ENCODE data around the gene CROCC2.

The CROCC2 gene

GRCh38 chr2:240919786-240920782 is 13.9 kb downstream of the CROCC2 start:
- H3K9me3 ChIP-seq (ENCODE audit: control insufficient read depth, insufficient read depth, low read length): no peaks in the 10 kb centered on the region
- peaks cover 4% of the 10 kb centered on the region; the same call in 1 of the 2 replicates for H3K4me1 ChIP-seq (ENCODE audit: control insufficient read depth, insufficient read depth, low read length)
- no peak overlapping the region for H3K4me3 ChIP-seq (ENCODE audit: low read depth, low read length)
- no peak overlapping the region for H3K27ac ChIP-seq (ENCODE audit: low read depth, low read length)
- H3K9ac ChIP-seq (ENCODE audit: low read depth, low read length): no peak overlapping the region
- no peaks in the 10 kb centered on the region for H3K36me3 ChIP-seq (ENCODE audit: control insufficient read depth, insufficient read depth, low read length)
- H3K27me3 ChIP-seq (ENCODE audit: control insufficient read depth, insufficient read depth, low read length): peaks cover 12% of the 10 kb centered on the region

- H3K9ac ChIP-seq (ENCODE audit: low read depth, low read length): no peak overlapping the region
- no peak overlapping the region for H3K4me3 ChIP-seq (ENCODE audit: low read depth, low read length)
- H3K36me3 ChIP-seq (ENCODE audit: control insufficient read depth, insufficient read depth, low read length): no peaks in the 10 kb centered on the region
- H3K27me3 ChIP-seq (ENCODE audit: control insufficient read depth, insufficient read depth, low read length): peaks cover 4% of the 10 kb centered on the region
- no peaks in the 10 kb centered on the region for H3K9me3 ChIP-seq (ENCODE audit: control insufficient read depth, insufficient read depth, low read length)
- no peak overlapping the region for H3K27ac ChIP-seq (ENCODE audit: low read depth, low read length)
- H3K4me1 ChIP-seq (ENCODE audit: control insufficient read depth, insufficient read depth, low read length): peaks cover 4% of the 10 kb centered on the region; the same call in 1 of the 2 replicates
Observed at GRCh38 chr2:240920783-240921231, 14.7 kb downstream of the CROCC2 start.

- Histone ChIP-seq H3K27ac (ENCODE audit: low read depth, low read length) (no peak overlapping the region), H3K4me3 (ENCODE audit: low read depth, low read length) (no peak overlapping the region), H3K9me3 (ENCODE audit: control insufficient read depth, insufficient read depth, low read length) (no peaks in the 10 kb centered on the region), H3K36me3 (ENCODE audit: control insufficient read depth, insufficient read depth, low read length) (no peaks in the 10 kb centered on the region), H3K9ac (ENCODE audit: low read depth, low read length) (no peak overlapping the region), H3K4me1 (ENCODE audit: control insufficient read depth, insufficient read depth, low read length) (peaks cover 4% of the 10 kb centered on the region; the same call in 1 of the 2 replicates), H3K27me3 (ENCODE audit: control insufficient read depth, insufficient read depth, low read length) (peaks cover 2% of the 10 kb centered on the region; the same call in 1 of the 2 replicates)
Observed at GRCh38 chr2:240921311-240921994, 15.3 kb downstream of the CROCC2 start.

- no peak overlapping the region for H3K27ac ChIP-seq (ENCODE audit: low read depth, low read length)
Observed at GRCh38 chr2:240921995-240922244, 15.8 kb downstream of the CROCC2 start.

GRCh38 chr2:240922245-240922981 is 16.3 kb downstream of the CROCC2 start:
- H3K4me3 ChIP-seq (ENCODE audit: low read depth, low read length): no peak overlapping the region
- no peaks in the 10 kb centered on the region for H3K4me1 ChIP-seq (ENCODE audit: control insufficient read depth, insufficient read depth, low read length)
- no peaks in the 10 kb centered on the region for H3K36me3 ChIP-seq (ENCODE audit: control insufficient read depth, insufficient read depth, low read length)
- no peak overlapping the region for H3K27ac ChIP-seq (ENCODE audit: low read depth, low read length)
- no peak overlapping the region for H3K9ac ChIP-seq (ENCODE audit: low read depth, low read length)
- no peaks in the 10 kb centered on the region for H3K27me3 ChIP-seq (ENCODE audit: control insufficient read depth, insufficient read depth, low read length)
- no peaks in the 10 kb centered on the region for H3K9me3 ChIP-seq (ENCODE audit: control insufficient read depth, insufficient read depth, low read length)

More at GRCh38 chr2:240921995-240922244, 15.8 kb downstream of the CROCC2 start:
- H3K4me1 ChIP-seq (ENCODE audit: control insufficient read depth, insufficient read depth, low read length): peaks cover under 1% of the 10 kb centered on the region; the same call in 1 of the 2 replicates
- H3K9me3 ChIP-seq (ENCODE audit: control insufficient read depth, insufficient read depth, low read length): no peaks in the 10 kb centered on the region
- no peak overlapping the region for H3K4me3 ChIP-seq (ENCODE audit: low read depth, low read length)
- no peaks in the 10 kb centered on the region for H3K27me3 ChIP-seq (ENCODE audit: control insufficient read depth, insufficient read depth, low read length)
- H3K36me3 ChIP-seq (ENCODE audit: control insufficient read depth, insufficient read depth, low read length): no peaks in the 10 kb centered on the region
- H3K9ac ChIP-seq (ENCODE audit: low read depth, low read length): no peak overlapping the region

GRCh38 chr2:240922982-240923537 is 16.9 kb downstream of the CROCC2 start:
- no peak overlapping the region for H3K27ac ChIP-seq (ENCODE audit: low read depth, low read length)
- no peaks in the 10 kb centered on the region for H3K9me3 ChIP-seq (ENCODE audit: control insufficient read depth, insufficient read depth, low read length)
- no peaks in the 10 kb centered on the region for H3K36me3 ChIP-seq (ENCODE audit: control insufficient read depth, insufficient read depth, low read length)
- H3K4me3 ChIP-seq (ENCODE audit: low read depth, low read length): no peak overlapping the region
- H3K9ac ChIP-seq (ENCODE audit: low read depth, low read length): no peak overlapping the region
- no peaks in the 10 kb centered on the region for H3K27me3 ChIP-seq (ENCODE audit: control insufficient read depth, insufficient read depth, low read length)
- no peaks in the 10 kb centered on the region for H3K4me1 ChIP-seq (ENCODE audit: control insufficient read depth, insufficient read depth, low read length)

GRCh38 chr2:240925191-240925567 is 19.0 kb downstream of the CROCC2 start:
- Histone ChIP-seq H3K27ac (ENCODE audit: low read depth, low read length) (no peak overlapping the region), H3K4me3 (ENCODE audit: low read depth, low read length) (no peak overlapping the region), H3K9me3 (ENCODE audit: control insufficient read depth, insufficient read depth, low read length) (no peaks in the 10 kb centered on the region), H3K27me3 (ENCODE audit: control insufficient read depth, insufficient read depth, low read length) (no peaks in the 10 kb centered on the region), H3K9ac (ENCODE audit: low read depth, low read length) (no peak overlapping the region), H3K36me3 (ENCODE audit: control insufficient read depth, insufficient read depth, low read length) (no peaks in the 10 kb centered on the region), H3K4me1 (ENCODE audit: control insufficient read depth, insufficient read depth, low read length) (no peaks in the 10 kb centered on the region)

- no peaks in the 10 kb centered on the region for H3K9me3 ChIP-seq (ENCODE audit: control insufficient read depth, insufficient read depth, low read length)
- H3K4me1 ChIP-seq (ENCODE audit: control insufficient read depth, insufficient read depth, low read length): no peaks in the 10 kb centered on the region
- no peaks in the 10 kb centered on the region for H3K27me3 ChIP-seq (ENCODE audit: control insufficient read depth, insufficient read depth, low read length)
- no peaks in the 10 kb centered on the region for H3K36me3 ChIP-seq (ENCODE audit: control insufficient read depth, insufficient read depth, low read length)
- H3K27ac ChIP-seq (ENCODE audit: low read depth, low read length): no peak overlapping the region
- H3K4me3 ChIP-seq (ENCODE audit: low read depth, low read length): no peak overlapping the region
- H3K9ac ChIP-seq (ENCODE audit: low read depth, low read length): no peak overlapping the region
Observed at GRCh38 chr2:240925568-240926515, 19.7 kb downstream of the CROCC2 start.

- no peak overlapping the region for H3K9ac ChIP-seq (ENCODE audit: low read depth, low read length)
- no peaks in the 10 kb centered on the region for H3K27me3 ChIP-seq (ENCODE audit: control insufficient read depth, insufficient read depth, low read length)
- no peaks in the 10 kb centered on the region for H3K9me3 ChIP-seq (ENCODE audit: control insufficient read depth, insufficient read depth, low read length)
- no peak overlapping the region for H3K4me3 ChIP-seq (ENCODE audit: low read depth, low read length)
- no peak overlapping the region for H3K27ac ChIP-seq (ENCODE audit: low read depth, low read length)
- no peaks in the 10 kb centered on the region for H3K36me3 ChIP-seq (ENCODE audit: control insufficient read depth, insufficient read depth, low read length)
- no peaks in the 10 kb centered on the region for H3K4me1 ChIP-seq (ENCODE audit: control insufficient read depth, insufficient read depth, low read length)
Observed at GRCh38 chr2:240926516-240927389, 20.6 kb downstream of the CROCC2 start.
